HepG2 (cell line): ENCODE results near the gene GRB2. TPM values are rescaled to one million over a fixed set of nuclear protein-coding genes. Genes with fewer than 3 reads are reported as not detected.
A peak's percentile ranks its signal among the peaks of the same experiment; 100 is the strongest.

Experiments
- DBP ChIP-seq: sonication (generic); formaldehyde crosslinking; IDR thresholded peaks from 2 replicates; pipeline ENCODE4 v1.4.0; 2020; ENCODE audit warnings: missing genetic modification reagents; ENCODE audit errors: not compliant biosample characterization
- E2F2 ChIP-seq: sonication (generic); formaldehyde crosslinking; IDR thresholded peaks from 2 replicates; pipeline ENCODE4 v1.4.0; 2020; ENCODE audit warnings: missing genetic modification reagents, borderline replicate concordance
- HIC2 ChIP-seq: sonication (generic); formaldehyde crosslinking; IDR thresholded peaks from 2 replicates; pipeline ENCODE4 v1.9.0; 2022; ENCODE audit warnings: low read depth, missing genetic modification reagents
- KLF16 ChIP-seq, 2 experiments: sonication (generic) in 1 of 2; formaldehyde crosslinking in 1 of 2; IDR thresholded peaks; 2 replicates each; pipeline versions ENCODE4 v1.6.1 to v1.8.0; 2016 to 2023; ENCODE audit warnings: missing genetic modification reagents in 2 of 2, missing compliant biosample characterization in 1 of 2
- PHF5A ChIP-seq: IDR thresholded peaks from one replicate; pipeline ENCODE4 v1.6.1; 2018; ENCODE audit warnings: low read depth, missing genetic modification reagents; ENCODE audit not compliant: unreplicated experiment
- RELA ChIP-seq: sonication (generic); formaldehyde crosslinking; IDR thresholded peaks from 2 replicates; pipeline ENCODE4 v1.4.0; 2020; ENCODE audit warnings: missing genetic modification reagents
- TOE1 ChIP-seq: sonication (generic); formaldehyde crosslinking; IDR thresholded peaks from 2 replicates; pipeline ENCODE4 v1.4.0; 2020; ENCODE audit warnings: mild to moderate bottlenecking, missing genetic modification reagents
- YEATS2 ChIP-seq: sonication (generic); formaldehyde crosslinking; IDR thresholded peaks from 2 replicates; pipeline ENCODE4 v1.4.0; 2020; ENCODE audit warnings: missing genetic modification reagents, borderline replicate concordance
- ZFP62 ChIP-seq: sonication (generic); formaldehyde crosslinking; IDR thresholded peaks from 2 replicates; pipeline ENCODE4 v1.4.0; 2020; ENCODE audit warnings: missing genetic modification reagents
- ZNF160 ChIP-seq: sonication (generic); formaldehyde crosslinking; IDR thresholded peaks from 2 replicates; pipeline ENCODE4 v1.8.0; 2022; ENCODE audit warnings: mild to moderate bottlenecking, inconsistent platforms, missing genetic modification reagents
- ZNF224 ChIP-seq: sonication (generic); formaldehyde crosslinking; IDR thresholded peaks from 2 replicates; pipeline ENCODE4 v1.5.0; 2020; ENCODE audit warnings: mild to moderate bottlenecking, missing genetic modification reagents
- ZNF326 ChIP-seq: sonication (generic); formaldehyde crosslinking; IDR thresholded peaks from 2 replicates; pipeline ENCODE4 v1.4.0; 2020; ENCODE audit warnings: missing genetic modification reagents, borderline replicate concordance
- ZNF337 ChIP-seq: sonication (generic); formaldehyde crosslinking; IDR thresholded peaks from 2 replicates; pipeline ENCODE4 v1.5.1; 2020; ENCODE audit warnings: missing genetic modification reagents, low read depth, mild to moderate bottlenecking, borderline replicate concordance
- ZNF496 ChIP-seq: sonication (generic); formaldehyde crosslinking; IDR thresholded peaks from 2 replicates; pipeline ENCODE4 v1.8.1; 2023; ENCODE audit warnings: mild to moderate bottlenecking, moderate library complexity, missing genetic modification reagents; ENCODE audit not compliant: insufficient replicate concordance
- ZNF749 ChIP-seq: sonication (generic); formaldehyde crosslinking; IDR thresholded peaks from 2 replicates; pipeline ENCODE4 v1.8.0; 2022; ENCODE audit warnings: mild to moderate bottlenecking, missing genetic modification reagents, moderate library complexity, borderline replicate concordance
- polyA plus RNA-seq, 8 experiments: library from polyadenylated mRNA; depleted of rRNA in 3 of 8; stranded (reverse) in 7 of 8; unstranded in 1 of 8; fragments of >200 nt; fragmentation: Illumina TruSeq in 4 of 8; extraction: Trizol in 4 of 8; gene quantifications; 2 replicates each; pipeline versions ENCODE4 v1.2.1 to v1.2.3, GENCODE V29; 2011 to 2016; ENCODE audit warnings: low read depth in 4 of 8, missing spikeins in 1 of 8, mixed read lengths in 1 of 8; ENCODE audit not compliant: insufficient read depth in 1 of 8
- total RNA-seq, 5 experiments: library from RNA; depleted of rRNA; stranded (reverse); fragments of >200 nt; fragmentation: Illumina TruSeq; extraction: Trizol; gene quantifications; 2 replicates each; pipeline ENCODE4 v1.2.3, GENCODE V29; 2016; ENCODE audit warnings: low read depth in 1 of 5
- TF ChIP-seq, protein P1 (sequence below): sonication (generic); formaldehyde crosslinking; IDR thresholded peaks from 2 replicates; pipeline ENCODE4 v1.4.0; 2020; ENCODE audit warnings: low read depth, mild to moderate bottlenecking, missing genetic modification reagents
- TF ChIP-seq, protein P2 (sequence below): IDR thresholded peaks from 2 replicates; pipeline ENCODE4 v1.6.1; 2016; ENCODE audit warnings: missing biosample characterization, missing genetic modification reagents, low read depth
- TF ChIP-seq, protein P3 (sequence below): sonication (generic); formaldehyde crosslinking; IDR thresholded peaks from 2 replicates; pipeline ENCODE4 v1.4.0; 2020; ENCODE audit warnings: mild to moderate bottlenecking, missing genetic modification reagents

The GRB2 gene
- total and polyA plus RNA-seq, 2 of the 13 experiments (the other 11 are each of a cell fraction or from before 2014, with no cell fraction given) = 84.6 to 92.3 TPM

DNA sequence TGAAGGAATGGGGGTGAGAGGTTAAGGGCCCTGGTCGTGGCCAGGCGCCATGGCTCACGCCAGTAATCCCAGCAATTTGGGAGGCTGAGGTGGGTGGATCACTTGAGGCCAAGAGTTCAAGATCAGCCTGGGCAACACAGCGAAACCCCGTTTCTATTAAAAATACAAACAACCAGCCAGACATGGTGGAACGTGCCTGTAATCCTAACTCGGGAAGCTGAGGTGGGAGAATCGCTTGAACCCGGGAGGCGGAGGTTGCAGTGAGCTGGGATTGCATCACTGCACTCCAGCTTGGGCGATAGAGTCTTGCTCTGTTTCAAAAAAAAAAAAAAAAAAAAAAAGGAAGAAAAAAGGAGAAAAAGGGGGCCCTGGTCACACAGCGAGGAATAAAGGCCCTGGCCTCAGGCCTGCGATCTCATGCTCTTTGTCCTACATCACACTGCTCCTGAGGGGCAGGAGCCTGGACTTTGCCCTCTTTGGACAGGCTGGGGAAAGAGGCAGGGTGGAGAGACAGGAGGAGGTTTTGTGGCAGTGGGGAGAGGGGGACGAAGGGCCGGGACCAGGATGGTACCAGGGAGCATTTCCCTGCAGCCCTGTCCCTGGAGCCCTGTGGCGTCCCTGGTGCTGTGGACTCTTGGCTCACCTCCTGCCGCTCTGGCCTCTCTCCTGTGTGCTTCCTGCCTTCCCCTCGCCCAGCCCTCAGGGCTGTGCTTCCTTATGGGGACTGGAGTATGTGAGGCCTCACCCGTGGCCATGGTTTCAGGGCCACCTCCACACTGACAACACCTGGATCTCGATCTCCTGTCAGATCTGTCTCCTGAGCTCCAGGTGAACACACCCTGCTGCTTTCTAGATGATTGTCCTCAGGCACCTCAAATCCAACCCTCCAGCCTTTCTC is 96.5 kb downstream of the GRB2 start (continued):
- TF ChIP-seq ZNF749 (CRISPR knock-in tag) = peak; percentile 82; the same call in 1 of the 2 replicates
- TF ChIP-seq TOE1 = 0 out of 2 replicates have a peak, but pooled peaks have one; percentile 62
- TF ChIP-seq HIC2 (CRISPR knock-in tag) = peak; percentile 64
- no peak for TF ChIP-seq ZNF337
- no peak for TF ChIP-seq ZFP62 (CRISPR knock-in tag)
- TF ChIP-seq RELA (CRISPR knock-in tag) = no peak
- peak in 1 of 2 experiments; percentile 83; a peak in 2 of 4 replicates for TF ChIP-seq KLF16 (CRISPR knock-in tag; IDR thresholded peaks at IDR 0.05)
- TF ChIP-seq E2F2 (CRISPR knock-in tag) = no peak
- peak; percentile 88 for TF ChIP-seq YEATS2 (CRISPR knock-in tag)
- no peak for TF ChIP-seq DBP (CRISPR knock-in tag)
- TF ChIP-seq, protein P1, sequence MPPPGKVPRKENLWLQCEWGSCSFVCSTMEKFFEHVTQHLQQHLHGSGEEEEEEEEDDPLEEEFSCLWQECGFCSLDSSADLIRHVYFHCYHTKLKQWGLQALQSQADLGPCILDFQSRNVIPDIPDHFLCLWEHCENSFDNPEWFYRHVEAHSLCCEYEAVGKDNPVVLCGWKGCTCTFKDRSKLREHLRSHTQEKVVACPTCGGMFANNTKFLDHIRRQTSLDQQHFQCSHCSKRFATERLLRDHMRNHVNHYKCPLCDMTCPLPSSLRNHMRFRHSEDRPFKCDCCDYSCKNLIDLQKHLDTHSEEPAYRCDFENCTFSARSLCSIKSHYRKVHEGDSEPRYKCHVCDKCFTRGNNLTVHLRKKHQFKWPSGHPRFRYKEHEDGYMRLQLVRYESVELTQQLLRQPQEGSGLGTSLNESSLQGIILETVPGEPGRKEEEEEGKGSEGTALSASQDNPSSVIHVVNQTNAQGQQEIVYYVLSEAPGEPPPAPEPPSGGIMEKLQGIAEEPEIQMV (CRISPR knock-in tag) = peak; percentile 74; the same call in 1 of the 2 replicates
- 0 out of 2 replicates have a peak, but pooled peaks have one; percentile 66 for TF ChIP-seq ZNF224 (CRISPR knock-in tag)
- peak; percentile 86 for TF ChIP-seq PHF5A (CRISPR knock-in tag)
- TF ChIP-seq ZNF496 (CRISPR knock-in tag) = no peak
- TF ChIP-seq, protein P2, sequence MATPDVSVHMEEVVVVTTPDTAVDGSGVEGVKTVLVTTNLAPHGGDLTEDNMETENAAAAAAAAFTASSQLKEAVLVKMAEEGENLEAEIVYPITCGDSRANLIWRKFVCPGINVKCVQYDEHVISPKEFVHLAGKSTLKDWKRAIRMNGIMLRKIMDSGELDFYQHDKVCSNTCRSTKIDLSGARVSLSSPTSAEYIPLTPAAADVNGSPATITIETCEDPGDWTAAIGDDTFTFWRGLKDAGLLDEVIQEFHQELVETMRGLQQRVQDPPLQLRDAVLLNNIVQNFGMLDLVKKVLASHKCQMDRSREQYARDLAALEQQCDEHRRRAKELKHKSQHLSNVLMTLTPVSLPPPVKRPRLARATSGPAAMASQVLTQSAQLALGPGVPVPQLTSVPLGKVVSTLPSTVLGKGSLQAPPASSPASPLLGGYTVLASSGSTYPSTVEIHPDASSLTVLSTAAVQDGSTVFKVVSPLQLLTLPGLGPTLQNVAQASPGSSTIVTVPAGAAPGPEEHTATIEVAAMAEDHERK (CRISPR knock-in tag) = no peak
- no peak for TF ChIP-seq ZNF326
- TF ChIP-seq ZNF160 (CRISPR knock-in tag) = no peak; the same call in 1 of the 2 replicates
- TF ChIP-seq, protein P3, sequence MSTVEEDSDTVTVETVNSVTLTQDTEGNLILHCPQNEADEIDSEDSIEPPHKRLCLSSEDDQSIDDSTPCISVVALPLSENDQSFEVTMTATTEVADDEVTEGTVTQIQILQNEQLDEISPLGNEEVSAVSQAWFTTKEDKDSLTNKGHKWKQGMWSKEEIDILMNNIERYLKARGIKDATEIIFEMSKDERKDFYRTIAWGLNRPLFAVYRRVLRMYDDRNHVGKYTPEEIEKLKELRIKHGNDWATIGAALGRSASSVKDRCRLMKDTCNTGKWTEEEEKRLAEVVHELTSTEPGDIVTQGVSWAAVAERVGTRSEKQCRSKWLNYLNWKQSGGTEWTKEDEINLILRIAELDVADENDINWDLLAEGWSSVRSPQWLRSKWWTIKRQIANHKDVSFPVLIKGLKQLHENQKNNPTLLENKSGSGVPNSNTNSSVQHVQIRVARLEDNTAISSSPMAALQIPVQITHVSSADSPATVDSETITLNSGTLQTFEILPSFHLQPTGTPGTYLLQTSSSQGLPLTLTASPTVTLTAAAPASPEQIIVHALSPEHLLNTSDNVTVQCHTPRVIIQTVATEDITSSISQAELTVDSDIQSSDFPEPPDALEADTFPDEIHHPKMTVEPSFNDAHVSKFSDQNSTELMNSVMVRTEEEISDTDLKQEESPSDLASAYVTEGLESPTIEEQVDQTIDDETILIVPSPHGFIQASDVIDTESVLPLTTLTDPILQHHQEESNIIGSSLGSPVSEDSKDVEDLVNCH (CRISPR knock-in tag) = 0 out of 2 replicates have a peak, but pooled peaks have one; percentile 76
